PC-3 (cell line): Measurements from ENCODE around the gene BAIAP2L2.

Experiments
- EZH2 ChIP-seq: fragments of 300-600 bp; sonication (generic); IDR thresholded peaks from one replicate; pipeline ENCODE4 v1.6.1; 2017; ENCODE audit warnings: antibody characterized with exemption, mild to moderate bottlenecking, low read length; ENCODE audit not compliant: unreplicated experiment
- TF ChIP-seq, protein P1 (sequence below): fragments of 300-600 bp; sonication (generic); conservative IDR thresholded peaks from 2 replicates; pipeline ENCODE4 v1.5.1; 2017; ENCODE audit warnings: antibody characterized with exemption, low read depth, mild to moderate bottlenecking, low read length

DNA sequence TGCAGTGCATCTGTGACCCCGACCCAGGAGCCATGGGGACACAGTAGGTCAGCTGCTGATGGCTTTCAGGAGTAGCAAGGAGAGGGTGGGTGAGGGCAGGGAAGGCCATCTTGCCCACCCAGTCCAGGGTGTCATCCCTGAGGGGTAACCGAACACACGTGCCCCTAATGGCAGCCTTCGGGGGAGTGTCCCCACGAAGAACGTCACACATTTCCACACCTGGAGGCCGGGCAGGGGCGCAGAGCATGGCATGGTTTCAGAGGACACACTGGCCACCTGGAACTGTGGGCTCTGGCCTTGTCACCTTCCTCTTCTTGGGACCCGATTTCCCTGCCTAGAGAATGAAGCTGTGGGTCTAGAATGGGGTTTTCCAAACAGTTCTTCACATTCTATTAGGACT, 19.4 kb upstream of the BAIAP2L2 start:
- no peak for TF ChIP-seq EZH2
- TF ChIP-seq, protein P1, sequence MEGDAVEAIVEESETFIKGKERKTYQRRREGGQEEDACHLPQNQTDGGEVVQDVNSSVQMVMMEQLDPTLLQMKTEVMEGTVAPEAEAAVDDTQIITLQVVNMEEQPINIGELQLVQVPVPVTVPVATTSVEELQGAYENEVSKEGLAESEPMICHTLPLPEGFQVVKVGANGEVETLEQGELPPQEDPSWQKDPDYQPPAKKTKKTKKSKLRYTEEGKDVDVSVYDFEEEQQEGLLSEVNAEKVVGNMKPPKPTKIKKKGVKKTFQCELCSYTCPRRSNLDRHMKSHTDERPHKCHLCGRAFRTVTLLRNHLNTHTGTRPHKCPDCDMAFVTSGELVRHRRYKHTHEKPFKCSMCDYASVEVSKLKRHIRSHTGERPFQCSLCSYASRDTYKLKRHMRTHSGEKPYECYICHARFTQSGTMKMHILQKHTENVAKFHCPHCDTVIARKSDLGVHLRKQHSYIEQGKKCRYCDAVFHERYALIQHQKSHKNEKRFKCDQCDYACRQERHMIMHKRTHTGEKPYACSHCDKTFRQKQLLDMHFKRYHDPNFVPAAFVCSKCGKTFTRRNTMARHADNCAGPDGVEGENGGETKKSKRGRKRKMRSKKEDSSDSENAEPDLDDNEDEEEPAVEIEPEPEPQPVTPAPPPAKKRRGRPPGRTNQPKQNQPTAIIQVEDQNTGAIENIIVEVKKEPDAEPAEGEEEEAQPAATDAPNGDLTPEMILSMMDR: no peak
